Keratinocyte (primary cell): ENCODE data around the gene CYP27B1. TPM values are rescaled to one million over a fixed set of nuclear protein-coding genes. Genes with fewer than 3 reads are reported as not detected.

Experiments
- DNase-seq: peaks from one replicate; pipeline ENCODE4 v3.0.0-alpha.2; 2011; ENCODE audit warnings: low read depth, missing footprints, low spot score
- FAIRE-seq: peaks from 2 replicates; lab custom pipeline; 2011; peaks lifted over from hg19 to GRCh38; lab: Jason Lieb, UNC
- H2AFZ ChIP-seq: 2 replicates; pipeline ENCODE4 v1.6.0; 2012; ENCODE audit warnings: low read length, control low read depth, inconsistent platforms; ENCODE audit not compliant: control insufficient read depth
- H3K27ac ChIP-seq: 2 replicates; pipeline ENCODE4 v1.5.1; 2011; ENCODE audit warnings: low read length; ENCODE audit not compliant: control insufficient read depth, insufficient read depth
- H3K27me3 ChIP-seq: 3 replicates; pipeline ENCODE4 v1.6.0; 2011; ENCODE audit warnings: low read length; ENCODE audit not compliant: control insufficient read depth, insufficient read depth; ENCODE audit errors: extremely low read depth
- H3K36me3 ChIP-seq, 2 experiments: 2 replicates in 1 of 2; 3 replicates in 1 of 2; pipeline ENCODE4 v1.5.1; 2011; ENCODE audit warnings: low read length in 2 of 2, mild to moderate bottlenecking in 1 of 2; ENCODE audit not compliant: control insufficient read depth in 2 of 2, insufficient read depth in 2 of 2; ENCODE audit errors: extremely low read depth in 1 of 2
- H3K4me1 ChIP-seq: 3 replicates; pipeline ENCODE4 v1.5.1; 2011; ENCODE audit warnings: low read length; ENCODE audit not compliant: control insufficient read depth, insufficient read depth; ENCODE audit errors: extremely low read depth
- H3K4me2 ChIP-seq: 3 replicates; pipeline ENCODE4 v1.6.0; 2011; ENCODE audit warnings: low read depth, low read length; ENCODE audit not compliant: control insufficient read depth, insufficient read depth; ENCODE audit errors: extremely low read depth
- H3K4me3 ChIP-seq, 3 experiments: fragments of 200-600 bp in 1 of 3; sonication (generic) in 1 of 3; 2 replicates in 2 of 3; 3 replicates in 1 of 3; pipeline ENCODE4 v1.5.1; 2011 to 2016; ENCODE audit warnings: low read length in 3 of 3, mild to moderate bottlenecking in 3 of 3, control low read depth in 2 of 3, inconsistent platforms in 1 of 3, low read depth in 1 of 3, mixed read lengths in 1 of 3, mixed run types in 1 of 3, moderate library complexity in 1 of 3; ENCODE audit not compliant: control insufficient read depth in 2 of 3, insufficient read depth in 2 of 3; ENCODE audit errors: extremely low read depth in 1 of 3
- H3K79me2 ChIP-seq: 2 replicates; pipeline ENCODE4 v1.6.0; 2012; ENCODE audit warnings: low read length; ENCODE audit not compliant: control insufficient read depth, insufficient read depth
- H3K9ac ChIP-seq: 3 replicates; pipeline ENCODE4 v1.6.0; 2011; ENCODE audit warnings: low read length; ENCODE audit not compliant: control insufficient read depth, insufficient read depth; ENCODE audit errors: extremely low read depth
- H3K9me1 ChIP-seq: 3 replicates; pipeline ENCODE4 v1.6.0; 2011; ENCODE audit warnings: low read length; ENCODE audit not compliant: control insufficient read depth, insufficient read depth; ENCODE audit errors: extremely low read depth
- H3K9me3 ChIP-seq: 2 replicates; pipeline ENCODE4 v1.5.1; 2012; ENCODE audit warnings: low read depth, low read length; ENCODE audit not compliant: control insufficient read depth
- H4K20me1 ChIP-seq: 3 replicates; pipeline ENCODE4 v1.6.0; 2011; ENCODE audit warnings: low read length; ENCODE audit not compliant: control insufficient read depth, insufficient read depth; ENCODE audit errors: extremely low read depth
- CTCF ChIP-seq, 3 experiments: IDR thresholded peaks in 1 of 3; conservative IDR thresholded peaks in 1 of 3; optimal IDR thresholded peaks in 1 of 3; 2 replicates in 2 of 3; 3 replicates in 1 of 3; pipeline versions ENCODE3 to v1.5.1; 2011; ENCODE audit warnings: low read length in 3 of 3, mild to moderate bottlenecking in 3 of 3, moderate library complexity in 2 of 3, control low read depth in 1 of 3, inconsistent platforms in 1 of 3; ENCODE audit not compliant: insufficient read depth in 2 of 3; ENCODE audit errors: extremely low read depth in 1 of 3
- EZH2 ChIP-seq: IDR thresholded peaks from one replicate; pipeline ENCODE4 v1.6.1; 2012; ENCODE audit warnings: inconsistent platforms, mild to moderate bottlenecking, low read length, moderate library complexity
- dilution Hi-C: fragments of 300-500 bp; cut with MboI; formaldehyde crosslinking; loops from one replicate; pipeline ENCODE4 v1.7.0; 2020; ENCODE audit warnings: low sequenced_read_pairs; ENCODE audit not compliant: extremely low pct_ligation_motif_present
- polyA plus RNA-seq, 5 experiments: library from polyadenylated mRNA; depleted of rRNA in 3 of 5; stranded (reverse) in 3 of 5; stranded (forward) in 1 of 5; unstranded in 1 of 5; fragments of >200 nt; gene quantifications; 1 replicate in 1 of 5; 2 replicates in 3 of 5; 3 replicates in 1 of 5; pipeline versions ENCODE4 v1.2.1 to v1.2.3, GENCODE V29; 2011 to 2012; ENCODE audit warnings: missing spikeins in 2 of 5, low read depth in 1 of 5, low replicate concordance in 1 of 5

CYP27B1 gene
- polyA plus RNA-seq, 1 donor (not counting 4 experiments of a cell fraction or from before 2014, with no cell fraction given): 33.6 TPM

- Histone ChIP-seq H3K4me3 (peak overlapping the region; percentile 69 to 97 (median 89)), H3K79me2 (peaks cover 75% of the 10 kb centered on the region), H3K9ac (peak overlapping the region; percentile 80), H3K27ac (peak overlapping the region; percentile 67), H2AFZ (peak overlapping the region; percentile 55), H3K4me1 (peaks cover 29% of the 10 kb centered on the region), H3K9me1 (no peaks in the 10 kb centered on the region), H3K4me2 (peak overlapping the region; percentile 74), H3K9me3 (no peaks in the 10 kb centered on the region), H4K20me1 (no peaks in the 10 kb centered on the region), H3K36me3 (peaks cover 29 to 51% of the 10 kb centered on the region in 2 experiments), H3K27me3 (no peaks in the 10 kb centered on the region)
- DNase-seq: no peak
- TF ChIP-seq CTCF (optimal IDR thresholded peaks at IDR 0.05 in 1 of 3, IDR thresholded peaks at IDR 0.05 in 1 of 3, conservative IDR thresholded peaks at IDR 0.05 in 1 of 3; ENCODE audit: extremely low read depth in 1 of 3, insufficient read depth in 2 of 3, low read length in 3 of 3): peak in 2 of 3 experiments; percentile 36 to 46
- no peak for TF ChIP-seq EZH2
- dilution Hi-C loops: no loop called here
- FAIRE-seq: peak; percentile 56
Measured at GRCh38 chr12:57765003-57765697, 1.7 kb downstream of the CYP27B1 start.

GRCh38 chr12:57764662-57765002, 2.2 kb downstream of the CYP27B1 start:
- dilution Hi-C loops: no loop called here
- Histone ChIP-seq H3K4me1 (peaks cover 29% of the 10 kb centered on the region), H3K9me1 (no peaks in the 10 kb centered on the region), H3K9me3 (no peaks in the 10 kb centered on the region), H3K36me3 (peaks cover 32 to 54% of the 10 kb centered on the region in 2 experiments), H3K79me2 (peaks cover 71% of the 10 kb centered on the region), H3K27me3 (no peaks in the 10 kb centered on the region), H2AFZ (peak overlapping the region; percentile 55), H3K4me3 (peak overlapping the region; percentile 69 to 97 (median 89)), H3K27ac (peak overlapping the region; percentile 67), H4K20me1 (peaks cover 4% of the 10 kb centered on the region), H3K9ac (peak overlapping the region; percentile 80), H3K4me2 (peak overlapping the region; percentile 74)
- TF ChIP-seq CTCF (optimal IDR thresholded peaks at IDR 0.05 in 1 of 3, IDR thresholded peaks at IDR 0.05 in 1 of 3, conservative IDR thresholded peaks at IDR 0.05 in 1 of 3; ENCODE audit: extremely low read depth in 1 of 3, insufficient read depth in 2 of 3, low read length in 3 of 3) (no peak), EZH2 (no peak)
- DNase-seq: no peak
- FAIRE-seq: peak; percentile 52
